WTC11 (cell line): ENCODE results near the gene LSM3.

Experiments used
- KAT7 ChIP-seq: sonication (generic); formaldehyde crosslinking; IDR thresholded peaks from 2 replicates; pipeline ENCODE4 v1.8.1; 2023; ENCODE audit warnings: missing genetic modification reagents, mild to moderate bottlenecking, borderline replicate concordance
- MXD4 ChIP-seq: fragments of 250-450 bp; sonication (Bioruptor Pico); IDR thresholded peaks from 2 replicates; pipeline ENCODE4 v1.8.0; 2021; ENCODE audit warnings: mild to moderate bottlenecking, moderate library complexity, borderline replicate concordance
- TCF7 ChIP-seq: sonication (generic); formaldehyde crosslinking; IDR thresholded peaks from 2 replicates; pipeline ENCODE4 v1.8.0; 2022; ENCODE audit warnings: mild to moderate bottlenecking, low read depth, missing genetic modification reagents, moderate library complexity
- ZBTB21 ChIP-seq: sonication (generic); formaldehyde crosslinking; IDR thresholded peaks from 2 replicates; pipeline ENCODE4 v1.8.1; 2023; ENCODE audit warnings: mild to moderate bottlenecking, missing genetic modification reagents, borderline replicate concordance
- TF ChIP-seq, protein P1 (sequence below): fragments of 200-600 bp; IDR thresholded peaks from 2 replicates; pipeline ENCODE4 v1.8.0; 2022; ENCODE audit warnings: antibody characterized with exemption
- TF ChIP-seq, protein P2 (sequence below): sonication (generic); formaldehyde crosslinking; IDR thresholded peaks from 2 replicates; pipeline ENCODE4 v1.8.1; 2023; ENCODE audit warnings: mild to moderate bottlenecking, missing genetic modification reagents
- TF ChIP-seq, protein P3 (sequence below): sonication (generic); formaldehyde crosslinking; IDR thresholded peaks from 2 replicates; pipeline ENCODE4 v1.8.0; 2022; ENCODE audit warnings: mild to moderate bottlenecking, missing genetic modification reagents
- TF ChIP-seq, protein P4 (sequence below): sonication (generic); formaldehyde crosslinking; IDR thresholded peaks from 2 replicates; pipeline ENCODE4 v1.8.1; 2023; ENCODE audit warnings: mild to moderate bottlenecking, missing genetic modification reagents

DNA sequence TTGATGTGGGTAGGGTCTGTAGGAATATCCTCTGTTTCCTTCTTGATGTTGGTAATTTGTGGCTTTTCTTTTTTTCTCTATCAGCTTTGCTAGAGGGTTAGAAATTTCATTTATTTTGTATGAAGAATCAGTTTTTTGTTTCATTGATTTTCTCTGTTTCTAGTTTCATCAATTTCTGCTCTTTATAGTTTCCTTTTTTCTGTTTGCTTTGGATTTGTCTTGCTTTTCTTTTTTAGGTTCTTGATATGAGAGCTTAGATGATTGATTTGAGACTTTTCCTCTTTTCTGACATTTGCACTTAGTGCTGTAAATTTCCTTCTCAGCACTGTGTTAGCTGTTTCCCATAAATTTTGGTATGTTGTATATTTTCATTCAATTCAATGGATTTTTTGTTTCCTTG lies 61.3 kb downstream of the LSM3 start:
- TF ChIP-seq, protein P1, sequence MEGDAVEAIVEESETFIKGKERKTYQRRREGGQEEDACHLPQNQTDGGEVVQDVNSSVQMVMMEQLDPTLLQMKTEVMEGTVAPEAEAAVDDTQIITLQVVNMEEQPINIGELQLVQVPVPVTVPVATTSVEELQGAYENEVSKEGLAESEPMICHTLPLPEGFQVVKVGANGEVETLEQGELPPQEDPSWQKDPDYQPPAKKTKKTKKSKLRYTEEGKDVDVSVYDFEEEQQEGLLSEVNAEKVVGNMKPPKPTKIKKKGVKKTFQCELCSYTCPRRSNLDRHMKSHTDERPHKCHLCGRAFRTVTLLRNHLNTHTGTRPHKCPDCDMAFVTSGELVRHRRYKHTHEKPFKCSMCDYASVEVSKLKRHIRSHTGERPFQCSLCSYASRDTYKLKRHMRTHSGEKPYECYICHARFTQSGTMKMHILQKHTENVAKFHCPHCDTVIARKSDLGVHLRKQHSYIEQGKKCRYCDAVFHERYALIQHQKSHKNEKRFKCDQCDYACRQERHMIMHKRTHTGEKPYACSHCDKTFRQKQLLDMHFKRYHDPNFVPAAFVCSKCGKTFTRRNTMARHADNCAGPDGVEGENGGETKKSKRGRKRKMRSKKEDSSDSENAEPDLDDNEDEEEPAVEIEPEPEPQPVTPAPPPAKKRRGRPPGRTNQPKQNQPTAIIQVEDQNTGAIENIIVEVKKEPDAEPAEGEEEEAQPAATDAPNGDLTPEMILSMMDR, result no peak
- TF ChIP-seq MXD4 (CRISPR knock-in tag) (no peak), ZBTB21 (no peak), KAT7 (CRISPR knock-in tag) (no peak), TCF7 (CRISPR knock-in tag) (no peak)
- TF ChIP-seq, protein P2, sequence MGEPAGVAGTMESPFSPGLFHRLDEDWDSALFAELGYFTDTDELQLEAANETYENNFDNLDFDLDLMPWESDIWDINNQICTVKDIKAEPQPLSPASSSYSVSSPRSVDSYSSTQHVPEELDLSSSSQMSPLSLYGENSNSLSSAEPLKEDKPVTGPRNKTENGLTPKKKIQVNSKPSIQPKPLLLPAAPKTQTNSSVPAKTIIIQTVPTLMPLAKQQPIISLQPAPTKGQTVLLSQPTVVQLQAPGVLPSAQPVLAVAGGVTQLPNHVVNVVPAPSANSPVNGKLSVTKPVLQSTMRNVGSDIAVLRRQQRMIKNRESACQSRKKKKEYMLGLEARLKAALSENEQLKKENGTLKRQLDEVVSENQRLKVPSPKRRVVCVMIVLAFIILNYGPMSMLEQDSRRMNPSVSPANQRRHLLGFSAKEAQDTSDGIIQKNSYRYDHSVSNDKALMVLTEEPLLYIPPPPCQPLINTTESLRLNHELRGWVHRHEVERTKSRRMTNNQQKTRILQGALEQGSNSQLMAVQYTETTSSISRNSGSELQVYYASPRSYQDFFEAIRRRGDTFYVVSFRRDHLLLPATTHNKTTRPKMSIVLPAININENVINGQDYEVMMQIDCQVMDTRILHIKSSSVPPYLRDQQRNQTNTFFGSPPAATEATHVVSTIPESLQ (CRISPR knock-in tag), result no peak
- TF ChIP-seq, protein P3, sequence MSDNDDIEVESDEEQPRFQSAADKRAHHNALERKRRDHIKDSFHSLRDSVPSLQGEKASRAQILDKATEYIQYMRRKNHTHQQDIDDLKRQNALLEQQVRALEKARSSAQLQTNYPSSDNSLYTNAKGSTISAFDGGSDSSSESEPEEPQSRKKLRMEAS (CRISPR knock-in tag), result no peak
- TF ChIP-seq, protein P4, sequence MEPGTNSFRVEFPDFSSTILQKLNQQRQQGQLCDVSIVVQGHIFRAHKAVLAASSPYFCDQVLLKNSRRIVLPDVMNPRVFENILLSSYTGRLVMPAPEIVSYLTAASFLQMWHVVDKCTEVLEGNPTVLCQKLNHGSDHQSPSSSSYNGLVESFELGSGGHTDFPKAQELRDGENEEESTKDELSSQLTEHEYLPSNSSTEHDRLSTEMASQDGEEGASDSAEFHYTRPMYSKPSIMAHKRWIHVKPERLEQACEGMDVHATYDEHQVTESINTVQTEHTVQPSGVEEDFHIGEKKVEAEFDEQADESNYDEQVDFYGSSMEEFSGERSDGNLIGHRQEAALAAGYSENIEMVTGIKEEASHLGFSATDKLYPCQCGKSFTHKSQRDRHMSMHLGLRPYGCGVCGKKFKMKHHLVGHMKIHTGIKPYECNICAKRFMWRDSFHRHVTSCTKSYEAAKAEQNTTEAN (CRISPR knock-in tag), result no peak
